ENCODE measurements around the gene CCNDBP1. TPM values are rescaled to one million over a fixed set of nuclear protein-coding genes. Genes with fewer than 3 reads are reported as not detected.
"Not testable (repeated sequence)": the region's sequence is repeated elsewhere in the genome, so short reads cannot be mapped to it uniquely, and the experiment has no call there.

The CCNDBP1 gene
- total and polyA plus RNA-seq, 2 experiments from 2014 or later: 77.4 to 82.4 TPM

GRCh38 chr15:43190178-43190577 lies 5.0 kb downstream of the CCNDBP1 start:
- Histone ChIP-seq H3K4me3 (no peak overlapping the region), H3K27ac (no peak overlapping the region), H3K4me1 (ENCODE audit: low read depth) (peaks cover 2% of the 10 kb centered on the region), H3K36me3 (peaks cover 45% of the 10 kb centered on the region), H3K9me3 (ENCODE audit: low read depth) (no peaks in the 10 kb centered on the region), H3K27me3 (no peaks in the 10 kb centered on the region)
- peak in 1 of 2 donors; percentile 17 for DNase-seq (ENCODE audit: low read depth in 1 of 2, low spot score in 1 of 2)
- no peak for TF ChIP-seq CTCF (IDR thresholded peaks at IDR 0.05; ENCODE audit: low read depth, low read length)

- Histone ChIP-seq H3K27ac (no peak overlapping the region), H3K4me1 (ENCODE audit: low read depth) (no peaks in the 10 kb centered on the region), H3K9me3 (ENCODE audit: low read depth) (no peaks in the 10 kb centered on the region), H3K4me3 (no peak overlapping the region), H3K27me3 (no peaks in the 10 kb centered on the region), H3K36me3 (peaks cover 42% of the 10 kb centered on the region)
- TF ChIP-seq CTCF (IDR thresholded peaks at IDR 0.05; ENCODE audit: low read depth, low read length): no peak
- no peak for DNase-seq (ENCODE audit: low read depth in 1 of 2, low spot score in 1 of 2)
Observed at GRCh38 chr15:43193710-43194109, 8.5 kb downstream of the CCNDBP1 start.

GRCh38 chr15:43194795-43195194 lies 9.6 kb downstream of the CCNDBP1 start:
- no peak for TF ChIP-seq CTCF (IDR thresholded peaks at IDR 0.05; ENCODE audit: low read depth, low read length)
- Histone ChIP-seq H3K4me3 (no peak overlapping the region), H3K27me3 (no peaks in the 10 kb centered on the region), H3K27ac (no peak overlapping the region), H3K4me1 (ENCODE audit: low read depth) (no peaks in the 10 kb centered on the region), H3K36me3 (peaks cover 42% of the 10 kb centered on the region), H3K9me3 (ENCODE audit: low read depth) (no peaks in the 10 kb centered on the region)
- DNase-seq (ENCODE audit: low read depth in 1 of 2, low spot score in 1 of 2): no peak

- H3K36me3 ChIP-seq: peaks cover 24% of the 10 kb centered on the region
- no peaks in the 10 kb centered on the region for H3K27me3 ChIP-seq
- TF ChIP-seq CTCF (IDR thresholded peaks at IDR 0.05; ENCODE audit: low read depth, low read length): no peak
- H3K27ac ChIP-seq: no peak overlapping the region
- H3K4me1 ChIP-seq (ENCODE audit: low read depth): no peaks in the 10 kb centered on the region
- DNase-seq (ENCODE audit: low read depth in 1 of 2, low spot score in 1 of 2): no peak
- no peak overlapping the region for H3K4me3 ChIP-seq
- no peaks in the 10 kb centered on the region for H3K9me3 ChIP-seq (ENCODE audit: low read depth)
Observed at GRCh38 chr15:43196760-43197548, 11.8 kb downstream of the CCNDBP1 start.

- not testable (repeated sequence) for H3K9me3 ChIP-seq (ENCODE audit: low read depth); DNase-seq (ENCODE audit: low read depth in 1 of 2, low spot score in 1 of 2); H3K27me3 ChIP-seq; H3K4me1 ChIP-seq (ENCODE audit: low read depth); H3K27ac ChIP-seq; H3K4me3 ChIP-seq
- peaks cover 15% of the 10 kb centered on the region for H3K36me3 ChIP-seq
Observed at GRCh38 chr15:43197773-43198172, 12.6 kb downstream of the CCNDBP1 start.

- not testable (repeated sequence) for H3K9me3 ChIP-seq (ENCODE audit: low read depth); DNase-seq (ENCODE audit: low read depth in 1 of 2, low spot score in 1 of 2); H3K4me1 ChIP-seq (ENCODE audit: low read depth); H3K27ac ChIP-seq; H3K27me3 ChIP-seq; H3K4me3 ChIP-seq
- peaks cover 11% of the 10 kb centered on the region for H3K36me3 ChIP-seq
Observed at GRCh38 chr15:43198556-43198955, 13.4 kb downstream of the CCNDBP1 start.
